Measurements from ENCODE around the gene ZER1.

GRCh38 chr9:128705051-128705965 lies 66.4 kb downstream of the ZER1 start:
- TF ChIP-seq POLR2A (IDR thresholded peaks at IDR 0.05) (no peak), CTCF (IDR thresholded peaks at IDR 0.05) (no peak)

Measured in uterus (tissue), 2 donors.